ENCODE data around the gene DDX28. TPM values are rescaled to one million over a fixed set of nuclear protein-coding genes. Genes with fewer than 3 reads are reported as not detected.
A peak's percentile ranks its signal among the peaks of the same experiment; 100 is the strongest.

The DDX28 gene
- total and polyA plus RNA-seq, 9 of the 15 experiments (the other 6 are each of a cell fraction or from before 2014, with no cell fraction given) = 2.8 to 24.5 (median 15.9) TPM

- TF ChIP-seq REST (IDR thresholded peaks at IDR 0.05; ENCODE audit: borderline replicate concordance) (peak; percentile 63; the same call in 1 of the 2 replicates), REST (CRISPR knock-in tag; IDR thresholded peaks at IDR 0.05; ENCODE audit: low read depth) (no peak), CTCF (IDR thresholded peaks at IDR 0.05 in 2 of 3, conservative IDR thresholded peaks at IDR 0.05 in 1 of 3; ENCODE audit: insufficient read depth in 2 of 3, low read depth in 1 of 3, low read length in 3 of 3) (peak; percentile 38 to 68 (median 45); a peak in 5 of 6 replicates), ATF1 (CRISPR knock-in tag; IDR thresholded peaks at IDR 0.05) (no peak), ATF1 (tag; IDR thresholded peaks at IDR 0.05) (0 out of 2 replicates have a peak, but pooled peaks have one; percentile 18), IRF9 (tag; IDR thresholded peaks at IDR 0.05) (no peak), ZNF146 (CRISPR knock-in tag; IDR thresholded peaks at IDR 0.05; ENCODE audit: unreplicated experiment) (no peak), PRDM10 (IDR thresholded peaks at IDR 0.05; ENCODE audit: partially characterized antibody) (no peak), C11orf30 (IDR thresholded peaks at IDR 0.05; ENCODE audit: low read depth) (peak; percentile 61), ZNF277 (CRISPR knock-in tag; IDR thresholded peaks at IDR 0.05; ENCODE audit: borderline replicate concordance) (no peak), BRF1 (IDR thresholded peaks at IDR 0.05; ENCODE audit: borderline replicate concordance, extremely low read depth, insufficient read length) (no peak)
Observed at GRCh38 chr16:68072038-68072695, 49.1 kb upstream of the DDX28 start (continued).

Measured in K562 (cell line).